ENCODE results near the gene GPC5.

Gene GPC5

DNA sequence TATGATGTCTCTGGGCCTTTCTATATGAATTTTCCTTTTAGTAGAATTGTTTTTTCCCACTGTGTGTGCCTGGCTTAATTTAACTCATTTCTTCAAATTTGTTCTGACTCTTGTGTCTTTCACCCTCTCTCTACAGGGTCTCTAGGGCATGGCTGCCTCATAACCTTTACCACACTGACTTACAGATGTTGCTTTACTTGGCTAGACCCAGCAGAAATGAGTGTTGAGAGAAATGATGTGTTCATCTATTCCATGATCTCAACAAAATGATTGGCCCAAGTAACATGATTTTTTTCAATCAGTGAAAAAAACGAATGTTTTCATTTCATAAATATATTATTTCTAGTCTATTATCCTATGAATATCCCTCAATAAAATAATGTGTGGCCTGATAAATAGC is 195.0 kb downstream of the GPC5 start:
- DNase-seq = no peak

DNA sequence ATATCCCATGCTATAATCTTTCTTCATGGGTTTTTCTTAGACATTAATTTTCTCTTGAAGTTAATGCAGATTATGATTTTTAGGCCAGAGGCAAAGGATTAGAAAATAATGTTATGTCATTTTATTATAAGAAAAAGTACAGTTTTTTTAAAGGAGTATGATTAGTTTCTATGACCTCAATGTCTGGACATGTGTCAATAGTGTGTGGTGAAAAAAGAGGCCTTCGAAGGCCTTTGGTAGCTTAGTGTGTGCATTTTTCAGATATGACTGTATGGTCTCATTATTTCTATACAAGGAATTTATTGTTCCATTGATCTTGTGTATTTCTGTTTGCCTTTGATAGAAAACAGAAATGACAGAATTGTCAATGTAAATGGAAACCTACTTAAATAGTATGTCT is 195.6 kb downstream of the GPC5 start:
- DNase-seq = no peak

DNA sequence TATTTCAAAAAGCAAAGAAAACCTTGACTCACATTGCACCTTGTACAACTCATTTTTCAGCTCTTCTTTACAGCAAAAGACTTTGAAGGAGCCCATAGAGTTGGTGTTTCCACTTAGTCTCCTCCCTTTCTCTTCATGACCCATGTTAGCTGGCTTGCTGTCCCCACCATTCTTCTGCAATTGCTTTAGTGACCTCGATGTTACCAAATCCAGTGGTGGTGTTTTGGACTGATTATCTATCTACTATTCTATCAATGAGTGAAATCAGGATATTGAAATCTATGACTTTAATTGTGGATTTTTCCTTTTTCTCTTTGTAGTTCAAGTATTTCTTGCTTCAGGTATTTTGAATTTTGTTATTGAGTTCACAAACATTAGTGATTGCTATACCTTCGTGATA is 197.3 kb downstream of the GPC5 start:
- DNase-seq = no peak

DNA sequence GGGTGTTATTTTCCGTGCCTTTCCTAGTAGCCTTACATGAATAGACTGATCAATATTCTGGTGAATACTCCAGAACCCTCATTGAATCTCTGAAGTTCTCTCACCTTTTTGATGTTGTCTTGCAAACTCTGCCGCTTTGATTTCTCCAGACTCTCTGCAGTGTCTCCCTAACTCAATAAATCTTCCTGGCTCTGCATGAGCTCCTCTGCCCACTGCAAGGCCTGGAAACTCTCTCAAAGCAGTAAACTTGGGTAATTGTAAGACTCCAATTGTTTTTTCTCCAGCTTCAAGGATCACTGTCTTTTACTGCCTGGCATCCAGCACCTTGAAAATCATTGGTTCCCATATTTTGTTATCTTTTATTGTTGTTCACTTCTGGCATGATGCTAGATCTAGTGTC is 198.4 kb downstream of the GPC5 start:
- peak; percentile 14 for DNase-seq

DNA sequence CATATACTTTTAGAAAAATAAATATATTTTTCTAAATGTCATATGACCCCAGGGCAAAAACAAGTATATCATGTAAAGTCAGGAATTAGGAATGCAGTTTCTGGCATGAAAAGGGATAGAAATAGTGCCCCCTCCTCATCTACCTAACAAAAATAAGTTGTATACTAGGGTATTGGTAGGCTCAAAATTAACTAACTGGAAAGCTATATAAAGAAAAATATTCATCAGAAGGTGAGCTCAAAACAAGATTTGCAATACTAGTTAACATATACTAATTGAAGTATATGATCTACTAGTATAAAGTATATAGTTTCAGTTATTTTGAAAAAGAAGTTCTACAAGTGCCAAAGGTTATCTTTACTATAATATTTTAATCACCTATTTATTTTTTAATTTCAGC is 200.2 kb downstream of the GPC5 start:
- DNase-seq = no peak

DNA sequence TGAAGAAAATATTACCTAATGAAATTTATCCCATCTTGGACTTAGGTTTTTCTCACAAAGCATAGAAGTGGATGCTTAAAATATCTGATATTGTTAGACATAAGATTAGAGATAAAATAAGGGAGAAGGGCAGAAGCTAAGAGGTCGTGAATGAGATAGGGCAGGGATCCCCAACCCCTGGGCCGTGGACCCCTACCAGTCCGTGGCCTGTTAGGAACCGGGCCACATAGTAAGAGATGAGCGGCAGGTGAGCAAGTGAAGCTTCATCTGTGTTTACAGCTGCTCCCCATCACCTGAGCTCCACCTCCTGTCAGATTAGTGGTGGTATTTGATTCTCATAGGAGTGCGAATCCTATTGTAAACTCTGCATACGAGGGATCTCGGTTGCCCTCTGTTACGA is 202.9 kb downstream of the GPC5 start:
- DNase-seq = no peak

DNA sequence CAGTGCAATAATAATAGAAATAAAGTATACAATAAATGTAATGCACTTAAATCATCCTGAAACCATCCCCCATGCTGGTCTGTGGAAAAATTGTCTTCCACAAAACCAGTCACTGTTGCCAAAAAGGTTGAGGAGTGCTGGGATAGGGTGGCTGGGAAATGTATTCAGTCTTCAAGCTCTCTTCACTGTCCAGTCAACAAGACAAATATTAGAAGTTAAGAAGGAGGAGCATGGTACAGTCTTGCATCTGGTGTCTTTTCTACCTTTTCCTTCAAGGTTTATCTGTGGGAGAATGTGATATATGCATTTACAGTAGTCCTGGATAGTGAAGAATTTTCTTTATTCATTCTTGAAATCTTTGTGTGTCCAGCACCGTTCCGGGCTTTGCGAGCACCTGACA is 203.4 kb downstream of the GPC5 start:
- no peak for DNase-seq

DNA sequence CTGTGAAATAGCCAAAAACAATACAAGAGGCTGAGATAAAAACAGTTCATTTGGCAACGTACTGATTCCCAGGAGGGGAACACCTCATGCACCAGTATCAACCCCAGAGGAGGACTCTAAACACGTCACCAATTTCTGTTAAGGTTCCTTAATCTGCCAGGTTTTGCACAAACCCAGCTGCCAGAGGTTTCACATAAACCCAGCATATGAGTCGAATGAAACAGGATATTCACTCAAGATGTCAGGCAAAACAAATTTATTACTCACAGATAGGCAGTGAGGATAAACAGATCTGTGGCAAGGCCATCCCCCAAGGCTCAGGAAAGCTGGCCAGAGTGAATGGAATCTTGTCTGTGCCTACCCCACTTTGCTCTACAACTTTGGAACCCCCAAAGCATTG is 210.9 kb downstream of the GPC5 start:
- DNase-seq = peak; percentile 22

DNA sequence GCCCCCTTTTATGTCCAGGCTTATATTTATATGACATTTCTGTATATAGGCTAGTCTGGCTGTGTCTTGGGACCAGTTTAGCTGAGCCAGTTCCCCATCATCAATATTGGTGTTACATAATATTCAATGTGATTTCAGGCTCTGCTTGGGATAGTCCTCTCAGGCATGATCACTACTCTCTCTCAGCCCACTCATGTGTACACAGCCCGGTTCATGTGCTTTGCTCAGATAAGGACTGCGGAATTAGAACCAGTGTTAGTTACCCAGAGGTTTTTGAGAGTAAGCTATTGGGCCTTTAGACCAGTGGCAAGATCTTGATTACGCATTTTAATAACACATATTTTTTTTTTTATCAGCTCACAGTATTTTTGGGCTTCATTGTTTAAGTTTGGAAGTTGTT is 219.9 kb downstream of the GPC5 start:
- no peak for DNase-seq

DNA sequence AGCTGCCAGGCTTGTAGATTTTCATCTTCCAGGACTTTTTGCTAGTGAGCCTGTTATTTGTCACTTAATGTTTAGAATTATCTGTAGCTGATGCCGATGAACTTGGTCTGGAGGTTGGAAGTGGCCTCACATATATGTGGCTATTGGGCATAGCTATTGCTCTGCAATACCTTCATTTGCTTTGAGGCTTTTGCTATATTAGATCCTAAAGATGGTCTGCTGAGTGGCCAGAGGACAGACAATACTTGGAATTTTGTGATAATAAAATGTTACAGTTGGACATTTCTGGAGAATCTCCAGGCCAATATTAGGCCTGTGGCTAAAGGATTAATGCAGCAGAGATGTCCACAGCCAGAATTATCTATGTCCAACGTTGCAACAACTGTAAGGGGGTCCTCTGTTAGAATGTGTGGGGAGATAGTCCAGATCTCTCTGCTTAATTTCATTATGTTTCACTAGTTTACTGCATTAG is 222.3 kb downstream of the GPC5 start:
- DNase-seq = no peak

DNA sequence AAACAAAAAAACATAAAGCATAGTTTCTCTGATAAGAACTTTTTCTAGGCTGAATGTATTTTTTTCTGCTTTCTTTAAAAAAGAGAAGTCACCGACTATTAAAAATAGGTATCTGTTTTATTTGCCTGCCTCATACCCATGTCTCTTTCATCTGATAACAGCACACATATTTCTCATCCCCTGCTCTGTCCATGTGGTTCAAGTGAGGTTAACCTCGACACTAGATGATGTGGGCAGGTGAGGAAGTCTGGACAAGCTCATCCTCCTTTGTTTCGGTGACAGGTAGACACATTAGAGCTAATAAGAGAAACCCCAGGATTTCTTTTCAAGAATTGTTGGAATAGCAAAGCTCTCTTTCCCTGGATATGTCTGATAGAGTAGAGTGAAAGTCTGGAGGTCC is 222.7 kb downstream of the GPC5 start:
- DNase-seq = no peak

DNA sequence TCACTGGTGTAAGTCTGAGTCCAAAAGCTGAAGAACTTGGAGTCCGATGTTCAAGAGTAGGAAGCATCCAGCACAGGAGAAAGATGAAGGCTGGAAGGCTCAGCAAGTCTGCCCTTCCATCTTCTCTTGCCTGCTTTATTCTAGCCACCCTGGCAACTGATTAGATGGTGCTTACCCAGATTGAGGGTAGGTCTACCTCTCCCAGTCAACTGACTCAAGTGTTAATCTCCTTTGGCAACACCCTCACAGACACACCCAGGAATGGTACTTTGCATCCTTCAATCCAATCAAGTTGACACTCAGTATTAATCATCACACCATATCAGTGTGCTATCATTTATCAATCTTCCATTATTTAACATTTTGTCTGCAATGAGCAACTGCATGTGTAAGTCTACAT is 223.5 kb downstream of the GPC5 start:
- DNase-seq = no peak

DNA sequence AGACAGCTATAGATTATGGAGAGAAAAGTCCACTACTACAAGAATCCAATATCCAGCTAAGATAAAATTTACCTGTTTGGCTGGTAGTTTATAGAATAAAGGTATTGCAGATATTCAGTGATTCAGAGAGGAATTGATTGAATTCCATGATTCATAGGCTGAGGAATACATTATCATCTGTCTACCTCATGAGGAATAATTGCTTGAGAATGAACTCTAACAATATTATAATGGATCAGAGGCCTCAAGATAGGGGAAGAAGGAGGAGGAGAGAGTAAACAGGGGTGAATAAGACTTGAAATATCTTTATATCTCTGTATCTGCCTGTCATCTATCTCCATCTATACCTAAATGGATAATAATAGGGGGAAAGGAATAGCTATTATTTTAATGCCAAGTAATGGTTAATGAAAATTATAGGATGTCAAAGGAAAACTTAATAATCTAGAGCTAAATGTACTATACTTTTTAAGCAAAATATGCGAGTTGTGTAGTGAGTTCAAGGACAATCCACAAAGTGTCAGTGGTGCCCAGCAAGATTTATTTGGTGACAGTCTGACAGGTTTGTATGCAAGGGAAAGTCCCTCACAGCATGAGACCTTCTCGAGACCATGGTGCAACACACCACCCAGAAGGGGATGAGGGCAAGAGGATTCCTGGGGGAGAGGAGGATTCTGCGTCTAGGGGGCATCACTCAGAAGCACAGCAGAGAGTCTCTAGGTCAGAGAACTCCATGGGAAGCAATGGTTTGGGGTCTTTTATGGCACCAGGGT is 224.5 kb downstream of the GPC5 start:
- no peak for DNase-seq

DNA sequence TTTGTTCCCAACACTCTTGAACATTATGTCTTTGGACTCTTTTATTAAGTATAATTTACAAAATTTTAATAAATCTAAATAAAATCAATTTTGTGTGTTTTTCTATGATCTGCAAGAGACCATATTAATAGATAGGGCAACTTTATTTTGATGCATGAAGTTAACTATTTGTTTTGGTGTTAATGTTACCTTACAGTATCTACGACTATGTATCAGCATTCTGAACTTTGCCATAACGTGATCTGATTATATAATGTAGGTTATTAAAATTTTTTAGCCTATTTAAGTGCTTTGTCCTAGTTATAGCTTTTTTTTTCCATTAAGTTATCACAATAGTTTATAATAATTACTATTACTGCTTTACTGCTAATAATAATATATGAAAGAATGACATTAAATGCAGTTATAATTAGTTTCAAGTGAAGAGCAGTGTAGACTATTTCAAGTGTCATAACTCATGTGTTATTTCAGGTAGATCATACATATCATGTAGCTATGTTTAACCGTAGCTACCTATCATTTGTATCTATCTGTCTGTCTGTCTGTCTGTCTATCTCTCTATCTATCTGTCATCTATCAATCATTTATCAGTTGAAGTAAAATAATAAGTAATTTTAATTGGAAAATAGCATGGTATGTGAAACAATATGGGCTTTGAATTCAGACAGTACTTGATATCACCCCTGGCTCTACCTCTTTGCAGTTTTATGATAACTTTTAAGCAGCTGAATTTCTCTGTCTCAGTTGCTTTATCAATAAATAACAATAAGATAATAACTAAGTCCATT is 229.7 kb downstream of the GPC5 start:
- DNase-seq = no peak

DNA sequence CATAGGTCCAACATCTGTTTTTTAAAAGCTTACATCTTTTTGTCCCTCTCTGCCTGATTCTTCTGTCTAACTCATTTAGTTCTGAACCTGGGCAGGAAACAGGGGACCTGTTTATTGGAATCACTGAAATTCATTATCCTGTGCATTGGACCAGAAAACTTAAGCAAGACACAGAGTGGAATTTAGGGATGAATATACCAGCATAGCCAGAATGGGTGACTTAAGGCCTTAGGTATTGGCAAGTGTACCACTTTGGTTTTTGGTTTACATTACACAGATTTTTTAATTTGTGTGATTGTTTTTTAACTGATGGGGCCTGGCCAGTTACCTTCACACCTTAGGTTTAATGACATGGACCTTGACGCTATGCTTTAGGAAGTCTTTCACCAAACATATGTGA is 232.5 kb downstream of the GPC5 start:
- no peak for DNase-seq

DNA sequence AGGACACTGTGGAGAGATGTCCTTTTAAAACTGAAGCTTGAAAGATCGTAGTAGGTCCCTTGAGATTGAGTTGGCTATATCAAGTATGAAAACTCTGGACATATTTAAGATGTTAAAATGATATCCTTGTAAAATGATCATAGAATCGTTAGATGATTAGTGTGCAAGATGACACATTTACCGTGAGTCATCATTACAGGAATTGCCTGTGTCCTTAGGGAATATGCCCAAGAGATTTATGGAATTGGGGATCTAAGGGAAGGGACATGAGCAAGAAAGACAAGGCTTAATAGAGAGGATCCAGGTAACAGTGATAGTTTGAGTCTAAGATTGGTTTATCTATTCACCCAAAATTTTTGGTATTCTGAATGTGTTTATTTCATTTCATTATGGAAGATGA is 233.7 kb downstream of the GPC5 start:
- DNase-seq = no peak

DNA sequence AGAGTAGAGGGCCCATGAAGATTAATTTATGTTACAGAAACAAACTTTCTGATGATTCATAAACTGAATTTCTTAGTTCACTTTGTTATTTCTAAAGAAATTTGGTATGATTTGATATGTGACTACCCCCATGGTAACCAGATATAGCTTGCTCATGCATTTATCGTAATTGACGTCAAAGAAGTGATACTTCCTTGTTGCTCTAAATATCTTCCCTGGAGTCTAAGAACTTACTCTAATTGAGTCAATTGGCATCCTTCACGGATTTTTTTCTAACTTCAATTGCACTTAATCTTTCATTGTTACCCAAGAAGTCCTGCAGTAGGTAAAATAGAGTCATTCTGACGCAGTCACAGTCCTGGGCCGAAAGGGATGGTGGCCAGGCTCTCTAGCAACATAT is 240.9 kb downstream of the GPC5 start:
- no peak for DNase-seq

DNA sequence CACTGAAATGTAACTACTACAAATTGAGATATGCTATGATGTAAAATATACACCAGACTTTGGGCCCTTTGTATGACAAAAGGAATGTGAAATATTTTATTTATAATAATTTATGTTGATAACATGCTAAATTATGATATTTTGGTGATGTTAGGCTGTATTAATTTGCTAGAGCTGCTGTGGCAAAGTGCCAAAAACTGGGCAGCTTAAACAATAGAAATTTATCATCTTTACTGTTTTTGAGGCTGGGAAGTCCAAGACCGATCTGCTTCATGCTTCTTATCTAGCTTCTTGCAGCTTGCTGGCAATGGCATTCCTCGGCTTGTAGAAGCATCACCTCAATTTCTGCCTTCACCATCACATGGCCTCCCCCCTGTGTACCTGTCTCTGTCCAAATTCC is 245.0 kb downstream of the GPC5 start:
- no peak for DNase-seq

DNA sequence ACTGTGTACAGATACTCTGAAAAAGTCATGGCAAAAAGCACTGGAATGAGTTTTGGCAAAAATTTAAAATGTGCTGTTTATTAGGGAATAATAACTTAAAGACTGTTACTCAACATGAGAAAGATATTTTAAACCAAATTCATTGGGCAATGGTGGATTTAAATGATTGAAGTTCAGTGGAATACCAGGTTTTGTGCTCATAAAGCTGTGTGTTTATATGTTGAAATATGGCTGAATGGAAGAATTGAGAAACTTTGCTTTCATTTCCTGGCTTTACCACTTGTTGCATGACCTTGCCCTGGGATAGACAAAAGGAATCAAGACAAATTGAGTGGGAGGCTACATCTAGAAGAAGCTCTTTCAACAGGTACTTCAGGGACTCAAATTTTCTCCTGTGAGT is 246.4 kb downstream of the GPC5 start:
- DNase-seq = no peak

DNA sequence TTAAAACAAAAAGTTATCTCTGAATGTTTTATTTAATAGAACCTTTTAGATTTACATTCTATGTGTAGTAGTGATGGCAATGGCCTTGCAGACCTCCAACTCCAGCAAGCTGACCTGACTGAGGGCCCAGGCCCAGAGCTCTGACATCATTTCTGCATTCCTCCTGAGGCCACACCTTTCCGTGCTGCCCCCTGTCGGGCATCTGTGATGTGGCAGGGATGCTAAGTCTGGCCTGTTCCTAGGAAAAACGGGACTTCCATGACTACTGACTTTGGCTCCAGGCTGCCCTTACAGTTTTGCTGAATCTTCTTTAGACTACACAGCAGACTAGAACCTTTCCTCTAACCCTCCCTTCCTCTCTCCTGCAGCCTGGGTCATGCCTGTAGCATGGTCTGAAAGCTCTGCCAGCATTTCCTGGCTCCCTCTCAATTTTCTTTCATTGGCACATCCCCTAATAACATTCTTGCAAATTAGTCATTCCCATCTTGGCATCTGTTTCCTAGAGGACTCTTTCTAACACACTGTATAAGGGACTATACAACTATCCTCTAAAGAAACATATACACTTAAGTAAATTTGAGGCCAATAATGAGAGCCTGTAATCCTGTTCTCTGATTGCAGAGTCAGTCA is 249.1 kb downstream of the GPC5 start:
- no peak for DNase-seq

DNA sequence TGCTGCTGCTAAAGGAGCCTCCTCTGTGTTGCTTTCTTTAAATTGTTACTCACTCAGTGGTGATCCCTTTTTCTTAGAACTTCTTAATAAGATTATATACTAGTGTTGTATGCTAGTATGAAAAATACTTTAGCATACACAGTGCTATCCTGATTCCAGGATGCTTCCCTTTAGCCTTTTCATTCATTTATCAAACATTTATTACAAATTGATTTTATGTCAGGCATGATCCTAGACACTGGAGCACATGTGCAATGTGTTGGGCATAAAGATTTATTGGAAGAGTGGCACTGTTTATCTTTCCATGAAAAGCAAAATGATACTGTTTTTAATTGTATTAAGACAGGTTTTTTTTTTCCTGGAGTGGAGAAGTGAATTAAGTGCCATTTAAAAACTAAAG is 249.6 kb downstream of the GPC5 start:
- no peak for DNase-seq

DNA sequence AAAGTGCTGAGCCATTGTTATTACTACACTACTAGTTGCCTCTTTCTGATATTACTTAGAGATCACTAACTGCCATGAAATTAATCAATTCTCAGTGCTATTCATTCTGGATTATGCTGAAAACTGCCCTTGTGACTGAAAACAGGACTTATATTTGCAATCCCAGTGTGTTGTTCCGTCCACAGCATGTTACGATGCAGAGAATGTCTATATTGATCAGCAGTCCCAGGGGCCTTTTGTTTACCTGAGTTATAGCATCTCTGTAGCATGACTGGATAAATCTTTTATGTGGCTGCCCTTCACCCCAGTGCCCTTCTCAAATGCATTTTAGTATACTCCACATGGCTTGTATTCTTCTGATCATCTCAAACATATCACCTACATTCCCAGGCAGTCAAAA is 251.0 kb downstream of the GPC5 start:
- DNase-seq = no peak
